Sciatic nerve (tissue), 2 donors: ENCODE data around the gene PLEKHA8. TPM values are rescaled to one million over a fixed set of nuclear protein-coding genes. Genes with fewer than 3 reads are reported as not detected.
A peak's percentile ranks its signal among the peaks of the same experiment; 100 is the strongest.

Experiments
- ATAC-seq: fragments of 200-7000 bp; cut with Tn5 transposase; one replicate; pipeline ENCODE4 v1.9.1; 2020; ENCODE audit warnings: mild to moderate bottlenecking, moderate library complexity
- DNase-seq: peaks from one replicate; pipeline ENCODE4 v3.0.0-alpha.2; 2020; ENCODE audit warnings: low spot score
- intact Hi-C: fragments of 100-400 bp; cut with DNase I; formaldehyde crosslinking; loops from one replicate; pipeline ENCODE4 v1.14.2; 2022
- total RNA-seq: library from RNA; stranded (reverse); fragmentation: NEBNext Ultra II Directional; extraction: Animal tissue kit (Norgen Biotek cat#: 25700); gene quantifications from one replicate; pipeline ENCODE4 v1.2.1, GENCODE V29; 2021
- donor health status: DM: no; HTN: no; CAD: no.
- donor health status: DM: no; HTN: no; CAD: no.

The PLEKHA8 gene
- total RNA-seq, 1 donor from 2014 or later = 16.9 TPM

GRCh38 chr7:30154111-30154587, 125.9 kb downstream of the PLEKHA8 start:
- ATAC-seq (no peak), DNase-seq (no peak)
- intact Hi-C loops = no loop called here

GRCh38 chr7:30155481-30155880, 127.3 kb downstream of the PLEKHA8 start:
- ATAC-seq (no peak), DNase-seq (no peak)

GRCh38 chr7:30157204-30157603, 129.0 kb downstream of the PLEKHA8 start:
- ATAC-seq (no peak), DNase-seq (no peak)
- intact Hi-C loops = no loop called here

More at GRCh38 chr7:30155481-30155880, 127.3 kb downstream of the PLEKHA8 start:
- intact Hi-C loops = no loop called here

DNA sequence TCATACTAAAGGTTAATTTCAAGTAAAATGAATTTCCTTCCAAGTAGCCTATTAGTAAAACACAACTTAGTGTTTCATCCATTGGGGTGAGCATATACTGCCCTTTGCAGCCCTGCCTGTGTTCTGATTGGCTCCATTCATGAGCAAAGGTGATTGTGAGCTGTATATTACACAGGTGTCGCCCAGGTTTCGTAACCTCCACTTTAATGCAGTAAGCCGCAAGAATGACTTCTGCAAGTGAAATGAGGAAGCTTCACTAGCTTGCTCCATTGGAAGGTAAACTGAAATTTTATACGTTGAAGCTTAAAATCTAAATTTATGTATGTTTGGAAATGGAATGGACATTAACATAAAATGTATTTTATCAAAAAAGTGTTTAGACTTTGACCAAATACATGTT, 131.0 kb downstream of the PLEKHA8 start:
- intact Hi-C loops = no loop called here
- ATAC-seq = no peak
- no peak for DNase-seq

DNA sequence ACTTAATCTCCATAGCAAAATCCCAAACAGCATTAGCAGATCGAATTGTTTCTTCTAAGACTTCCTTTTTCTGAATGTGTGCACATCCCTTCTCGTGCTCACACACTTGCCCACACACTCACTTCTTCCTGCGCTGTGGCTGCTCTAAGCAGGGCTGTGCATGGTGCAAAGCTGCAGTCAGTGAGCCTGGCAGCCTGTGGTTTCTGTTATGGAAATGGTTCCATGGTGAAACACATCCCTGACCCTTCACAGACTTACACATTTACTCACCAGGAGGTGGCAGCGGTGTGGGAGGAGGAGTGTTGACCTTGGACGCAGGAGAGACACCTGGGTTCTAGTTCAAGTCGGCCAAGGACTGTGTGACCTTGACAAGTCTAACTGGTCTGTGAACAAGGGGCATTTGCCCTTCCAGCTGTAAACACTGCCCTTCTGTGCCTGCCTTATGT, 131.5 kb downstream of the PLEKHA8 start:
- intact Hi-C loops = no loop called here
- DNase-seq (no peak), ATAC-seq (peak; percentile 58)

GRCh38 chr7:30160329-30160728, 132.1 kb downstream of the PLEKHA8 start:
- intact Hi-C loops = no loop called here
- ATAC-seq = no peak
- no peak for DNase-seq

DNA sequence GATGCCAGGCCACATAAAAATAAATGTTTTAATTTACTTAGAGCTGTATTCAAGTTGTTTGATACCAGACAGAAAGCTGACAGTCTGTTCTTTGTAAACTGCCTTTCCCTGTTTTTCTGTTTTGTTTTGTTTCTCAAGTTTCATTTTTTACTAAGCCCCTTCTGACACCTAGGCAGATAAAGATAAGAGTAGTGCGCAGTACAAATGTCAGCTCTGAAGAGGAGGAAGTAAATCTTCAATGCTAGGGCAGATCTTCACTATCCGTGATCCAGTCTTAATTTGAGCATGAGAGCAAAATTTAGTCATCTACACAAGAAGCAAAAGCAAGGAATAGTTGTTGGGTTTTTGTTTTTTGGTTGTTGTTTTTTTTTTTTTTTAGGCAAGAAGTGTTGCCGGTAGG, 133.9 kb downstream of the PLEKHA8 start:
- ATAC-seq (no peak), DNase-seq (no peak)
- intact Hi-C loops = no loop called here

DNA sequence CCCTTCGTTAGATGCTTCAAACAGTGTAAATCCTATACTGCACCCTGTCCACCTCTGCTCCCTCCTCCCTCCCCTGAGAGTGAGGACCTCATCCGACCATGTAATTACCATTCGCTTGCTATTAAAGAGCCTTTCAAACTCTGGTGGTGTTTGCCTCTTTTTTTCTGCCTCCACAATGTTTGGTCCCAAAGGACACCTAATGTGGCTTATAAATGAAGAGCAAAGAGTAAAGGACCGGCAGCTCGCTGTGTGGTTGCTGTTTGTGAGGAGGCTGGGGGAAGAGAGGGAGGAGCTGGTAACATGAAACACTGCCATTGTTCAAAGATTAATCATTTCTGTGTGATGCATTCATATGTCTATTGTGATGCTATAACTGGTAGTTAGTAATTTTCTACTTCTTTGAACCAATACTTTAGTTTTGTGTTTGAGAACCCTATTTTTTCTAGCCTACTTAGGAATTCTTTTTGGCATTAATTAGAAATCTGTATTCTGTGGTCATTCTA, 134.5 kb downstream of the PLEKHA8 start:
- DNase-seq (no peak), ATAC-seq (peak; percentile 25)
- intact Hi-C loops = no loop called here

DNA sequence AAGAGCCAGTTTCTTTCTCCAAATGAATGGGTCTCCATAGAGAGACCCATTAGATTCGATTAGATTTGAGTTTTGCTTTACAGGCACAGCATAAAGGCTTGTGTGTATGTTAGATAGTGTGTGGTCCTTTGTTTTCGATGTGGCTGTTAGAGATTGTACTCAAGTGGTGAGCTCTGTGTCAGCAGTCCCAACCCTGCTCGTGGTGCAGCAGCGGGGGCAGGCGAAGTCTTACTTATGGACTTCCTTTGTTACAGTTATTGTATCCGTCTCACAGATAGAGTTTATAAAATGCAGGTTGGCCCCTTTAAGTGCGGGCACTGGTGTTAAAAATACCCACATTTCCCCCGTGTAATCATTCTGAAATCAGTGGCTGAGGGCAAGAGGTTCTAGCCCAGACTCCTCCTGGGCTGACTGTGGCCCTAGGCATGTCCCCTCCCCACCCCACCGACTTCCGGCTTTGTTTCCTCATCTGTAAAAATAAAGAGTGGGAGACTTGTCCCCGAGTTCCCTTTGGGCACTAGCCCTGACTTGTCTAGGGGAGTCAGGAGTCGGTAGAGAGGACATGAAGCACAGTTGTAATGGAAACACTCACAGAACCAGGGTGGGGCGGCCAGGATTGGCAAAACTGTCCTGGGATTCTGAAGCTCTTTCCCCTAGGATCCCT, 135.2 kb downstream of the PLEKHA8 start:
- intact Hi-C loops = no loop called here
- DNase-seq = no peak
- ATAC-seq = peak; percentile 55

- ATAC-seq = peak; percentile 50
- intact Hi-C loops = no loop called here
These were observed 136.4 kb downstream of the PLEKHA8 start for GRCh38 chr7:30164567-30164966.

DNA sequence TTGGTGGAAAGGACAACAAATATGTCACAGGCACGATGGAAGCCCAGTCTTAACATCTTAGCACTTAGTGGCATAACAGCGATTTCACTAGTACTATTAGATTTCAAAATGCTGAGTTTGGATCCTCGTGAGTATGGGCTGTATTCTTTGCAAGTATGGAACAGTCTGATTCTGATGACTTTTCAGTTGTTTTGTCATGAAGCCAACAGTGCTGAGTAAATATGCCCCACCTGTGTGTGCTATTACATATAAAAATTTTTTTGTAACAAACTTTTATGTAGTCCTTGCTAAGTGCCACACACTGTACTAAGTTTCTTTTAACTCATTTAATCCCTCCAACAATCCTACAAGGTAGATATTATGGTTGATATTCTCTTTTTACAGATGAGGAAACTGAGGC, 137.4 kb downstream of the PLEKHA8 start:
- DNase-seq (no peak), ATAC-seq (no peak)
- intact Hi-C loops = loop anchor here (5.0 kb wide), 1 partner anchor 247 kb away; no protein-coding TSS in a partner anchor

More at GRCh38 chr7:30164567-30164966, 136.4 kb downstream of the PLEKHA8 start:
- no peak for DNase-seq

GRCh38 chr7:30166155-30166840, 138.1 kb downstream of the PLEKHA8 start:
- intact Hi-C loops = loop anchor here (5.0 kb wide), 1 partner anchor 246 kb away; no protein-coding TSS in a partner anchor
- DNase-seq (no peak), ATAC-seq (no peak)

DNA sequence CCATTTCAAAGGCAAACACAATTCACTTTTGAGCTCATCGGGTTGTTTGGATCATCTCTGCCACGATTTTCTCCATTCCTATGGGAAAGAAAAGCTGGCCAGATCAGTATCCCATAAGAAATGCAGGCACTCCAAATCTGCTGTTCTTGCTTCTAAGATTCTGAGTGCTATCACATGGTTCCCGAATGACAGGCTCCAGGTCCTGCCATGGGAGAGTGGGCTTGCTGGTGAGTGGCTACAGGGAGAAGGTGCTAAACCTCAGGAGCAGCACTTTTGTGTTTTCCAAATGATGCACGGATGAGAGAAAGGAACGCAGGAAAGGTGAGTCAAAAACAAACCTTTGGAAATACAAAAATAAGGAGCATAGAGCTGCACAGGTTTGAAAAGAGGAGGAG, 138.6 kb downstream of the PLEKHA8 start:
- no peak for DNase-seq
- intact Hi-C loops = loop anchor here (5.0 kb wide), 1 partner anchor 245 kb away; no protein-coding TSS in a partner anchor
- ATAC-seq = no peak

DNA sequence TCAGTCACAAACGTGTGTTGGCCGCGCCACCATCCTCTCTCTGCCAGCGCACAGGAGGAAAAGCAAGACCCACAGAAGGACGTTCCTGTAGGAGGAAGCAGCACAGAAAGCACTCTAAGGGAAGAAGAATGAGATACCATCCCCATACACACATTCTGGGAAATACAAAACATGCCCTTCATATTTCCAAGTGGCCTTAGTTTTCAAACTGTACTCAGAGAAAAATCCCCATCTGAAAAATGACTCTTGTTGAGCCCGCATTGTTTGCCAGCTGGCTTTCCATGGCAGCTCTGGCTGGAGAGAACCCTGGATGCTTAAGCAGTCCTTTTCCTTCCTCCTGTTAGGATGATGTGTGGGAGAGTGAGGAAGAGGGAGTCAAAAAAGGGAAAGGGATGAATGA, 139.7 kb downstream of the PLEKHA8 start:
- intact Hi-C loops = loop anchor here (5.0 kb wide), 1 partner anchor 244 kb away; no protein-coding TSS in a partner anchor
- ATAC-seq = no peak
- DNase-seq = no peak

- ATAC-seq (no peak), DNase-seq (no peak)
- intact Hi-C loops = loop anchor here (5.0 kb wide), 1 partner anchor 243 kb away; no protein-coding TSS in a partner anchor
These were observed 140.8 kb downstream of the PLEKHA8 start for GRCh38 chr7:30168835-30169573.

GRCh38 chr7:30169579-30169978, 141.4 kb downstream of the PLEKHA8 start:
- DNase-seq (no peak), ATAC-seq (no peak)
- intact Hi-C loops = loop anchor here (5.0 kb wide), 1 partner anchor 243 kb away; no protein-coding TSS in a partner anchor

DNA sequence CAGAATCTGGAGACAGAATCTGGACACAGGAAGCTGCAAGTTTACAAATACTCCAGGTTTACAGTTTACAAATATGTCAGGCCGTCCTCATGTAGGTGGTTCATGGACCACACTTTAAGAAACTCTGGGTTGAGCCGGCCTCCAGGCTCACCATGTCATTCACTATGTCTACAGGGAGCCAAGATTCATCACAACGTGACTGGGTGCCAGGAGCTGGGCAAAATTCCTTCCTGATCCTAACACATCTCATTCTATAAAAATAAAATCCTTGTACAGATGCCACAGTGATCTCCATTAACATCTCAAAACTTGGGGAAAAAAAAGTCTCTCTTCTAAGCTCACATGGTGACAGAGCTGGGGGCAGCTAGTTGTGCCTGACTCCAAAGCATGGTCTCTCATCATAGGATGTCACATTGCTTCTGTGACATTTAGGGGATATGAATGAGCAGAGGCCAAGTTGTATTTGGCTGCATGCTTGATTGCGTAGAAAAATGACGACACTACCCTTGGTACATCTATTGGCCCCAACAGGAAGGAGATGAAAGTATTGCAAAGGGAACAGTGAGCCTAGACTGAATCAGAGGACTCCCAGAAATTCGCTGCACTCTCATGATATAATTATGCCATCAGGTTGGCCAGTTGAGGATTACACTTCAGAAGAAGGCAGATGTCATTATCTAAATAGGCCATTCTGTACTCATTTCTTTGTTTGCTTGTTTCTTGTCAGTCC, 142.4 kb downstream of the PLEKHA8 start:
- intact Hi-C loops = no loop called here
- no peak for DNase-seq
- no peak for ATAC-seq

DNA sequence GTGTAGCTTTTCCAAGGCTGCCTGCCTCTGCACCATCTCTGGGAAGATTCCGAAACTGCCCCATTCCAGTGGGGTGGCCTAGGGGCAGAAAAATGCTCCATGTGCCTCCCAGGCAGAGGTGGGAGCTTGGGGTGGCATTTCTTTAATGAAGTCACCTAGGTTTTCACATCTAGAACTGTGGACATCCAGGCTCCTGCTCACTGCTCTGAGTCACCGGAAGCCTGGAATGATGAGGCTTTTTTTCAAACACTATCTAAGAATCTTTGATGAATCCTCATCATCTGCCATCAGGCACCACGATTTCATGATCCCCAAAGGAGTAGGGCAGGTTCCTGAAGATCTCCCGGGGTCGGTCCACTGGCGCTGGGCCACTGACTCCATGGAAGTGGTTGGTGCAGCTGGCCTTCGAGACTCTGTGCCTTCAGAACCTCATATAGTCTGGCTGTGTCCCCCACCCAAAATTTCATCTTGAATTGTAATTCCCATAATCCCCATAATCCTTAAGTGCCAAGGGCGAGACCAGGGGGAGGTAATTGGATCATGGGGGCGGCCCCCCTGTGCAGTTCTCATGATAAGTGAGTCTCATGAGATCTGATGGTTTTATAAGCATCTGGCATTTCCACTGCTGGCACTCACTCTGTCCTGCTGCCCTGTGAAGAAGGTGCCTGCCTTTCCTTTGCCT, 143.7 kb downstream of the PLEKHA8 start:
- DNase-seq = no peak
- ATAC-seq = no peak
- intact Hi-C loops = no loop called here
